Loucy (cell line): ENCODE data around the gene EXOG.
"Not testable (repeated sequence)": the region's sequence is repeated elsewhere in the genome, so short reads cannot be mapped to it uniquely, and the experiment has no call there.

ENCODE experiments used
- H2AFZ ChIP-seq: fragments of 200-600 bp; sonication (generic); 2 replicates; pipeline ENCODE4 v1.6.0; 2016; ENCODE audit warnings: antibody characterized with exemption, mild to moderate bottlenecking, low read length, moderate library complexity
- H3F3A ChIP-seq: fragments of 200-600 bp; 2 replicates; pipeline ENCODE4 v1.6.0; 2016; ENCODE audit warnings: antibody characterized with exemption, low read depth, mild to moderate bottlenecking
- H3K27me3 ChIP-seq: fragments of 200-600 bp; sonication (generic); 2 replicates; pipeline ENCODE4 v1.6.1; 2014; ENCODE audit warnings: low read length, mild to moderate bottlenecking; ENCODE audit not compliant: insufficient read depth, poor library complexity, severe bottlenecking
- H3K36me3 ChIP-seq: fragments of 200-600 bp; sonication (generic); 2 replicates; pipeline ENCODE4 v1.6.1; 2016; ENCODE audit warnings: low read length; ENCODE audit not compliant: insufficient read depth
- H3K4me1 ChIP-seq: fragments of 200-600 bp; sonication (generic); 2 replicates; pipeline ENCODE4 v1.5.1; 2014; ENCODE audit warnings: low read length, mild to moderate bottlenecking; ENCODE audit not compliant: insufficient read depth, poor library complexity, severe bottlenecking
- H3K4me2 ChIP-seq: fragments of 200-600 bp; sonication (generic); 2 replicates; pipeline ENCODE4 v1.6.0; 2014; ENCODE audit warnings: antibody characterized with exemption, low read length, low read depth, mild to moderate bottlenecking; ENCODE audit not compliant: poor library complexity, severe bottlenecking
- H3K4me3 ChIP-seq: fragments of 200-600 bp; sonication (generic); 2 replicates; pipeline ENCODE4 v1.5.1; 2014; ENCODE audit warnings: low read length, mild to moderate bottlenecking, mixed read lengths; ENCODE audit not compliant: poor library complexity, severe bottlenecking
- H3K79me2 ChIP-seq: fragments of 200-600 bp; sonication (generic); 2 replicates; pipeline ENCODE4 v1.6.1; 2014; ENCODE audit warnings: low read length; ENCODE audit not compliant: insufficient read depth
- H3K9ac ChIP-seq: fragments of 200-600 bp; sonication (generic); 2 replicates; pipeline ENCODE4 v1.6.0; 2014; ENCODE audit warnings: mild to moderate bottlenecking, low read depth, low read length, moderate library complexity; ENCODE audit not compliant: poor library complexity, severe bottlenecking
- H3K9me2 ChIP-seq: fragments of 200-600 bp; sonication (generic); replicated peaks from 2 replicates; pipeline ENCODE4 v1.6.1; 2016; ENCODE audit warnings: low read depth, low read length, mixed read lengths
- H3K9me3 ChIP-seq: fragments of 200-600 bp; sonication (generic); 2 replicates; pipeline ENCODE4 v1.6.1; 2014; ENCODE audit warnings: mild to moderate bottlenecking, antibody characterized with exemption, low read length, low read depth; ENCODE audit not compliant: insufficient read depth
- H4K20me1 ChIP-seq: fragments of 200-600 bp; sonication (generic); 2 replicates; pipeline ENCODE4 v1.6.0; 2014; ENCODE audit warnings: antibody characterized with exemption, low read length, mild to moderate bottlenecking; ENCODE audit not compliant: insufficient read depth, poor library complexity, severe bottlenecking
- CTCF ChIP-seq: fragments of 200-600 bp; sonication (generic); conservative IDR thresholded peaks from 2 replicates; pipeline ENCODE4 v1.5.1; 2014; ENCODE audit warnings: mild to moderate bottlenecking, antibody characterized with exemption, low read length
- EZH2phosphoT487 ChIP-seq: fragments of 200-600 bp; IDR thresholded peaks from 2 replicates; pipeline ENCODE4 v1.6.1; 2018; ENCODE audit warnings: antibody characterized with exemption, mild to moderate bottlenecking, moderate library complexity, borderline replicate concordance

Gene EXOG

GRCh38 chr3:38565339-38566214 lies 69.4 kb downstream of the EXOG start:
- no peak overlapping the region for H3K4me2 ChIP-seq
- no peak for TF ChIP-seq EZH2phosphoT487
- TF ChIP-seq CTCF: no peak
- no peak overlapping the region for H3K4me3 ChIP-seq
- no peaks in the 10 kb centered on the region for H3K9me3 ChIP-seq
- H3K9me2 ChIP-seq: no peaks in the 10 kb centered on the region
- no peaks in the 10 kb centered on the region for H3K79me2 ChIP-seq
- no peak overlapping the region for H2AFZ ChIP-seq
- no peaks in the 10 kb centered on the region for H3K27me3 ChIP-seq
- no peaks in the 10 kb centered on the region for H3K4me1 ChIP-seq
- no peaks in the 10 kb centered on the region for H4K20me1 ChIP-seq
- no peak overlapping the region for H3K9ac ChIP-seq
- no peaks in the 10 kb centered on the region for H3F3A ChIP-seq
- H3K36me3 ChIP-seq: no peaks in the 10 kb centered on the region

- Histone ChIP-seq H3F3A (no peaks in the 10 kb centered on the region), H3K9me2 (no peaks in the 10 kb centered on the region), H2AFZ (no peak overlapping the region), H3K9ac (no peak overlapping the region), H3K27me3 (no peaks in the 10 kb centered on the region), H3K4me3 (no peak overlapping the region), H3K4me1 (no peaks in the 10 kb centered on the region), H3K79me2 (no peaks in the 10 kb centered on the region), H3K4me2 (no peak overlapping the region), H3K36me3 (no peaks in the 10 kb centered on the region), H4K20me1 (no peaks in the 10 kb centered on the region), H3K9me3 (no peaks in the 10 kb centered on the region)
- TF ChIP-seq CTCF: no peak
- TF ChIP-seq EZH2phosphoT487: no peak
These were observed 70.0 kb downstream of the EXOG start for GRCh38 chr3:38566215-38566528.

- H3K9me2 ChIP-seq, H3K9ac ChIP-seq, H3F3A ChIP-seq, H3K27me3 ChIP-seq, H3K9me3 ChIP-seq, H3K4me2 ChIP-seq, H3K4me3 ChIP-seq, H4K20me1 ChIP-seq, H3K79me2 ChIP-seq, H2AFZ ChIP-seq, H3K36me3 ChIP-seq, H3K4me1 ChIP-seq: not testable (repeated sequence)
These were observed 70.7 kb downstream of the EXOG start for GRCh38 chr3:38566794-38567193.

GRCh38 chr3:38567498-38567897 lies 71.4 kb downstream of the EXOG start:
- TF ChIP-seq CTCF (no peak), EZH2phosphoT487 (no peak)
- H3K27me3 ChIP-seq: no peaks in the 10 kb centered on the region
- no peaks in the 10 kb centered on the region for H3K9me2 ChIP-seq
- no peak overlapping the region for H3K4me3 ChIP-seq
- H3K4me1 ChIP-seq: no peaks in the 10 kb centered on the region
- no peak overlapping the region for H3K4me2 ChIP-seq
- no peaks in the 10 kb centered on the region for H3K36me3 ChIP-seq
- H2AFZ ChIP-seq: no peak overlapping the region
- no peak overlapping the region for H3K9ac ChIP-seq
- no peaks in the 10 kb centered on the region for H3K79me2 ChIP-seq
- H3K9me3 ChIP-seq: no peaks in the 10 kb centered on the region
- no peaks in the 10 kb centered on the region for H4K20me1 ChIP-seq
- H3F3A ChIP-seq: no peaks in the 10 kb centered on the region
